Stimulated activated CD8-positive, alpha-beta memory T cell treated with anti-CD3 and anti-CD28 coated beads, Interleukin-15, amount 100 ng/mL, for 1 hour (primary cell): ENCODE measurements around the gene CLOCK.

ENCODE experiments used
- DNase-seq: peaks from one replicate; pipeline ENCODE4 v3.0.0-alpha.2; 2020; ENCODE audit warnings: low read depth

Gene CLOCK

DNA sequence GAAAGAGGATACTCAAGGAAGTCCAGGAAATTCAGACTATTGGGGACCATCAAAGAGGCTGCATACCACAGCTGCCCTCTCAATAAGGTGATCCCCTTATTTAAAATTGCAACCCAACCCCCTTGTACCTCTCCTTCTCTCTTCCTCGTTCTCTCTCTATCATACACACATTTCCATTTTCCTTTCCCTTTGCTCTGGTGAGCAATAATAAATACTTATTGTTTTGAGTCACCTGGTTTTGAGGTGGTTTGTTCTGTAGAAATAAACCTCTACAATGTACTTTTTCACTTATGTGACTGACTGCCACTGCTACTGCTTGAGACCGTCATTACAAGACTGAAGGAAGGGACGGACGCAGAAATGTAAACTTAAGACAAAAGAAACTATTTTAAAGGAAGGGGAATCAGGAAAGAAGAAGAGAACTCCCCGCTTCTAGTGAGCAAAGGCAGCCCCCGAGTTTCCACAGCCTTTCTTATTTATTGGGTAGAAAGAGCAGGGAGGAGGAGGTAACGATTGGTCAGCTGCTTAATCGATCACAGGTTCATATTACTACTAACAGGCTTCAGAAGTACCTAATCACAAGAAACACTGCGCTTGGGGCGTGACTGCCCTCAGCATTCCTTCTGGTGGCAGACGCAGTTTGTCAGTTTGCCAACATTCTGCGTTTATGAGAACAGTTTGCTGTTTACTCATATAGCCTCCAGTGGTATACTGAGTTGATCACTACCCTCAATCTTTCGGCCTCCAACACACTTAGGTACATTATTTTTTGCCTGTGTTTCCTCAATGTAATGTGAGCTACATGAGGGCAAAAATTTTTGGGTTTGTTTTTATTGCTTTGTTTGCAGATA is 167.9 kb downstream of the CLOCK start:
- no peak for DNase-seq
